ENCODE results near the gene PARD3.

PARD3 gene

GRCh38 chr10:34825414-34825813, 10.3 kb upstream of the PARD3 start:
- no peak for DNase-seq

DNA sequence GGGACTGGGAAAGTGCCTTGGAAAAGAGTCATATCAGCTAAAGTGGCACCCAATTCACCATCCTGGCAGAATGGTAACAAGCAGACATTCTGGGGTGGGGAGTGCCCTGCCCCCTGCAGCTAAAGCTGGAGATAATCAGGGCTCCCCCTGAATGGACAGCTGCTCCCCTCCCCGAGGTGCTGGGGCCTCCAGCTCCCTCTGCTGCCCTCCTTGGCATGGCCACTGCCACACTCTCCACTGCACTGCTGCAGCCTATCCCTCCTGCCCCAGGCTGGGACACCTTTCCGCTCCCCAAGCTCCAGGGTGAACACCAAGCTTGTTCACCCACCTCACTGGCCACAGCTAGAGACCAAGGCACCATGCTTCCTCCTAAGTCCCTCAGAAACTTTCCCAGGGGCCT, 9.8 kb upstream of the PARD3 start:
- DNase-seq: no peak

GRCh38 chr10:34821587-34822585, 6.8 kb upstream of the PARD3 start:
- no peak for DNase-seq

GRCh38 chr10:34817586-34817985, 2.5 kb upstream of the PARD3 start:
- DNase-seq: no peak

- DNase-seq: no peak
Observed at GRCh38 chr10:34817054-34817453, 2.0 kb upstream of the PARD3 start.

- DNase-seq: peak in 9 of 56 donors; percentile 3 to 21 (median 13)
Observed at GRCh38 chr10:34816501-34817002, 1.5 kb upstream of the PARD3 start.

GRCh38 chr10:34816085-34816496, 995 bp upstream of the PARD3 start:
- peak in 2 of 56 donors; percentile 38 to 40 for DNase-seq

GRCh38 chr10:34814913-34815184, 247 bp downstream of the PARD3 start:
- DNase-seq: no peak

- peak in 17 of 56 donors; percentile 4 to 48 (median 29) for DNase-seq
Observed at GRCh38 chr10:34814223-34814912, 728 bp downstream of the PARD3 start.

DNA sequence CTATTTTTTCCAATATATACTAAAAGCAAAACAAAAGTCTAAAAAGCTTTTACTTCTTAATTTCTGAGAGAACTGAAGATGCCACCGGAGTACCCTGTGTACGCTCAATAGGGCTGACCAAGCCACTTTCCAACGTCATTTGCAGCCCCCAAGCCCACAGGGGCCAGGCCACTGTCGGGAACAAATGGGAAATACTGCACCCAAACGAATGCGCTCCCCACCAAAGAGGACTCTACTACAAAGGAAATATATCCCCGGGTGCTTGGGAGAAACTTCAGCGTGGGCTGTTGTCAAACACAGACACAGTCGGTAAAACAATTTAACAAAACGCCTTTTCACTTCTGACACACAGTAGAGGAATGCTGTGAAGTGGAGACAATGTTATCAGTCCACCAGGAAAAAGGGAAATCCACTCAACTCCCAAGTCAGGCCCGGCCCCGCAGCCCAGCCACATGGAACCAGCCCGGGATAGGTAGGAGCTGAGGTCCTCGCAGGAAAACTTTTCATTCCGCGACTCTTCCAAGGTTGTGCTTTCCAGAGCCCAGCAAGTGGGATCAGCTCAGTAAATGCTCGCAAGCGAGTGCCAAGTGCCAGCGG, 1.4 kb downstream of the PARD3 start:
- DNase-seq: peak in 6 of 56 donors; percentile 8 to 48 (median 22)

- DNase-seq: no peak
Observed at GRCh38 chr10:34812771-34813170, 2.3 kb downstream of the PARD3 start.

- DNase-seq: no peak
Observed at GRCh38 chr10:34811968-34812514, 3.1 kb downstream of the PARD3 start.

GRCh38 chr10:34811126-34811967, 3.7 kb downstream of the PARD3 start:
- no peak for DNase-seq

- DNase-seq: no peak
Observed at GRCh38 chr10:34809796-34810195, 5.3 kb downstream of the PARD3 start.

DNA sequence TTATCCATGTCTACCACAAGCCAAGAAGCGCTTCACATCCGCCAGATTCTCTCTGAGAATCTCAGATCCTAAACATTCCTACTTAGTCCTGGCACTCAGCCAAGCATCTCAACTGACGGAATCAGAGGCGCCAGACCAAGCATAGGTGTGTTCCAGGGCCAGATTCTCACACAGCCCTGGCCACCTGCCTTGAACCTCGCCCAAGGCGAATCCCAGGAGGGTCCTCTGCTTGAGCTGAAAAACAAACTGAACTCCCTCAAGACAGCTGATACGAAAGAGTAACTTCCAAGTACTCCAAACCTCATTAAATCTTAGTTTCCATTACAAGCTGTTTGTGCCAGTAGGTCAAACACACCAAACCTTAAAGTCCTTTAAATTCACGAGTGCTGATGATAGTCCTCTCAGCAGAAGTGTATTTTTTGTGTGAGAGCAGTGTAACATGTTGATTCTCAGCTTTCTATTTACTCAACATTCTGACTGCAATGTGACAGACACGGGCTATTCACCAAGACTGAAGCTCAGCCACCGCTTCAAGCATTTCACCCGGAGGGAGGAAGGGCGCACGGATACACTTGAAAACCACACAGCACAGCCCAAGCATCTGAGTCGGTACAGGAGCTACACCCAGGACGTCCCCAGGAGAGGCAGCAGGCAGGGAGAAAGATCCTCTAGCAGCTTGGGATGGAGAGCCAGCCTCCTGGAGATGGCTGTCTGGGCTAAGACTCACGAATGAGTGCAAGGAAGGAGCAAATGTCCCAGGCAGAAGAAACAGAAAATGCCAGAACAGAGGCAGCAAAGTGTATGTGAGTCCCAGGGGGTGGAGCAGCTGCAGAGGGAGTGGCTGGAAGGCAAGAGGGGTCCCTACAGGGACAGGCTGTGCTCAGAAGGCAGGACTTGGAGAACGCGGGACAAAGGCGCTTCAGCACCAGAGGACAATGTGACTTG, 6.0 kb downstream of the PARD3 start:
- peak in 39 of 56 donors; percentile 6 to 73 (median 36) for DNase-seq

DNA sequence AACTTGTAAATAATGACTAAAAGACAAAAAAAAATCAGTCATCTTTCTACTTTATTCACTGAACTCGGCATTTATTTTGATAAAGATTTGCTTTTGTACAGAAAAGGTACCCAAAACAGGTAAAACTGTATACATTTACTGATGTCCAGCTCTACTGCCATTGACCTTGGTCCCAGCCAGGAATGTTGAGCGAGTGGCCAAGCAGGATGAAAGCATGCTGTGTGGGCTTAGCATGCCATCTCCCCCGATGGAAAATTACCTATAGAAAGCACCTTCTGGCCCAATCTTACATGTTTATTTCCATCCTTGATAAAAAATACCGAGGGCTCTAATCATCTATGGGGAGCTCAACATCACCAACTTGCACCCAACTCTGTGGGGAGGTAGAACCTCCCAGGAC, 6.8 kb downstream of the PARD3 start:
- no peak for DNase-seq

- no peak for DNase-seq
Observed at GRCh38 chr10:34804306-34804705, 10.8 kb downstream of the PARD3 start.

DNA sequence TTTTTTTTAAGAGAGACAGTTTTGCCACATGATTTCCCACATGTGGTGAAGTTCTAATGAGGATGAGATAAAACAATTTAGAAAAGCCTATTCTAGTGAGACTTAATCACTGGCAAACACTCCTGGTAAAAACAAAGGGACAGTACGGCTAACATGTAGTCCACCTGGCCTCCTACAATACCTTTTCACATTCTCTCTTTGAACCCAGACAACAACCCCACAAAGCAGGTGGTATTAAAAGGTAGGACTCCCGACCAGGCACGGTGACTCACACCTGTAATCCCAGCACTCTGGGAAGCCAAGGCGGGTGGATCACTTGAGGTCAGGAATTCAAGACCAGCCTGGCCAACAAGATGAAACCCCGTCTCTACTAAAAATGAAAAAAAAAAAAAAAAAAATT, 12.4 kb downstream of the PARD3 start:
- no peak for DNase-seq

GRCh38 chr10:34801097-34801733, 13.9 kb downstream of the PARD3 start:
- DNase-seq: no peak

All from amygdala (tissue), 56 donors.